Type B pancreatic cell (in vitro differentiated cells): Measurements from ENCODE around the gene RAD23A. TPM values are rescaled to one million over a fixed set of nuclear protein-coding genes. Genes with fewer than 3 reads are reported as not detected.
"Not testable (repeated sequence)": the region's sequence is repeated elsewhere in the genome, so short reads cannot be mapped to it uniquely, and the experiment has no call there.

Experiments
- DNase-seq: peaks from one replicate; pipeline ENCODE4 v3.0.0; 2021; ENCODE audit warnings: mixed read lengths; ENCODE audit not compliant: unreplicated experiment; ENCODE audit errors: extremely low spot score
- H3K27ac Mint-ChIP-seq: 2 replicates; pipeline ENCODE4 v1.8.0; 2021; ENCODE audit warnings: mild to moderate bottlenecking, mixed read lengths
- H3K27me3 Mint-ChIP-seq: 2 replicates; pipeline ENCODE4 v1.8.0; 2021; ENCODE audit warnings: mixed read lengths
- H3K36me3 Mint-ChIP-seq: 2 replicates; pipeline ENCODE4 v1.8.0; 2021; ENCODE audit warnings: mixed read lengths
- H3K4me1 Mint-ChIP-seq: one replicate; pipeline ENCODE4 v1.8.0; 2021; ENCODE audit warnings: mixed read lengths; ENCODE audit not compliant: unreplicated experiment
- H3K4me3 Mint-ChIP-seq: 2 replicates; pipeline ENCODE4 v1.8.0; 2021; ENCODE audit warnings: mild to moderate bottlenecking, mixed read lengths
- H3K9me3 Mint-ChIP-seq: 2 replicates; pipeline ENCODE4 v1.8.0; 2021; ENCODE audit warnings: mixed read lengths
- total RNA-seq: library from RNA; stranded (reverse); gene quantifications from 2 replicates; pipeline ENCODE4 v1.2.1, GENCODE V29; 2021; ENCODE audit warnings: low replicate concordance
- TF ChIP-seq, protein P1 (sequence below): fragments of 200-600 bp; sonication (generic); conservative IDR thresholded peaks from 2 replicates; pipeline ENCODE4 v1.5.0; 2021; ENCODE audit warnings: antibody characterized with exemption, mild to moderate bottlenecking

The RAD23A gene
- total RNA-seq, 1 donor from 2014 or later = 77.1 TPM

- DNase-seq = no peak
- Mint-ChIP-seq H3K27ac (peak overlapping the region; percentile 86), H3K4me1 (peaks cover 19% of the 10 kb centered on the region), H3K9me3 (no peaks in the 10 kb centered on the region), H3K27me3 (no peaks in the 10 kb centered on the region), H3K4me3 (peak overlapping the region; percentile 75), H3K36me3 (no peaks in the 10 kb centered on the region)
- TF ChIP-seq, protein P1, sequence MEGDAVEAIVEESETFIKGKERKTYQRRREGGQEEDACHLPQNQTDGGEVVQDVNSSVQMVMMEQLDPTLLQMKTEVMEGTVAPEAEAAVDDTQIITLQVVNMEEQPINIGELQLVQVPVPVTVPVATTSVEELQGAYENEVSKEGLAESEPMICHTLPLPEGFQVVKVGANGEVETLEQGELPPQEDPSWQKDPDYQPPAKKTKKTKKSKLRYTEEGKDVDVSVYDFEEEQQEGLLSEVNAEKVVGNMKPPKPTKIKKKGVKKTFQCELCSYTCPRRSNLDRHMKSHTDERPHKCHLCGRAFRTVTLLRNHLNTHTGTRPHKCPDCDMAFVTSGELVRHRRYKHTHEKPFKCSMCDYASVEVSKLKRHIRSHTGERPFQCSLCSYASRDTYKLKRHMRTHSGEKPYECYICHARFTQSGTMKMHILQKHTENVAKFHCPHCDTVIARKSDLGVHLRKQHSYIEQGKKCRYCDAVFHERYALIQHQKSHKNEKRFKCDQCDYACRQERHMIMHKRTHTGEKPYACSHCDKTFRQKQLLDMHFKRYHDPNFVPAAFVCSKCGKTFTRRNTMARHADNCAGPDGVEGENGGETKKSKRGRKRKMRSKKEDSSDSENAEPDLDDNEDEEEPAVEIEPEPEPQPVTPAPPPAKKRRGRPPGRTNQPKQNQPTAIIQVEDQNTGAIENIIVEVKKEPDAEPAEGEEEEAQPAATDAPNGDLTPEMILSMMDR = no peak
Observed at GRCh38 chr19:12913011-12913561, 32.6 kb upstream of the RAD23A start.

GRCh38 chr19:12913851-12914690, 31.6 kb upstream of the RAD23A start:
- Mint-ChIP-seq H3K4me1 (peaks cover 19% of the 10 kb centered on the region), H3K4me3 (no peak overlapping the region), H3K27ac (peak overlapping the region; percentile 86), H3K36me3 (no peaks in the 10 kb centered on the region), H3K27me3 (no peaks in the 10 kb centered on the region), H3K9me3 (no peaks in the 10 kb centered on the region)
- no peak for DNase-seq
- TF ChIP-seq, protein P1 = no peak

DNA sequence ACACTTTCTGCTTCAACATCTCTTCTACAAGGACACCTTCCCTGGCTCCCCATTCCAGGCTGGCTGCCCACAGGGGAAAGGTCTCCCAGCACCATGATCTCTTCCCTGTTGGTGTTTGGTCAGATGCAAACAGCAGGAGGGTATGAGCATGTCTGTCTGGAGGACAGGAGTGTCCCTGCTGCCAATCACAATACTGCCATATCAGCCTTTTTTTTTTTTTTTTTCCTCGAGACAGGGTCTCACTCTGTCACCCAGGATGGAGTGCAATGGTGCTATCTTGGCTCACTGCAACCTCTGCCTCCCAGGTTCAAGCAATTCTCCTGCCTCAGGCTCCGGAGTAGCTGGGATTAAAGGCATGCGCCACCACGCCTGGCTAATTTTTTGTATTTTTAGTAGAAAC, 29.8 kb upstream of the RAD23A start:
- H3K36me3 Mint-ChIP-seq = not testable (repeated sequence)

GRCh38 chr19:12918253-12918652, 27.4 kb upstream of the RAD23A start:
- Mint-ChIP-seq H3K27me3 (peaks cover 3% of the 10 kb centered on the region), H3K4me3 (no peak overlapping the region), H3K4me1 (peaks cover 8% of the 10 kb centered on the region), H3K9me3 (no peaks in the 10 kb centered on the region), H3K27ac (no peak overlapping the region), H3K36me3 (peaks cover 14% of the 10 kb centered on the region)
- no peak for DNase-seq
- TF ChIP-seq, protein P1 = no peak

More for the DNA sequence above, 29.8 kb upstream of the RAD23A start:
- not testable (repeated sequence) for H3K4me3 Mint-ChIP-seq, H3K27me3 Mint-ChIP-seq, H3K27ac Mint-ChIP-seq, DNase-seq, H3K9me3 Mint-ChIP-seq
- H3K4me1 Mint-ChIP-seq = peaks cover 19% of the 10 kb centered on the region

DNA sequence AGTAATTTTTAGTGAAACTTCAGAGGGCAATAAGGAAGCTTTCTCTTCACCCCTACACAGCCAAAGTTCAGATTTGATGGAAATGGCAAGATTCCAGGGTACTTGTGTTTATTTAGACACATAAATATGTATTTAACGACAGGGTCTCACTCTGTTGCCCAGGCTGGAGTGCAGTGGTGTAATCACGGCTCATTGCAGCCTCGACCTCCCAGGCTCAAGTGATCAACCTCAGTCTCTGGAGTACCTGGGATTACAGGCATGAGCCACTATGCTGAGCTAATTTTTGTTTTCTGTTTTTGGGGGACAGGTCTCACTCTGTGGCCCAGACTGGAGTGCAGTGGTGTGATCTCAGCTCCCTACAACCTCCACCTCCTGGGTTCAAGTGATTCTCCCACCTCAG, 24.6 kb upstream of the RAD23A start:
- Mint-ChIP-seq H3K4me1 (no peaks in the 10 kb centered on the region), H3K36me3 (peaks cover 14% of the 10 kb centered on the region), H3K4me3 (no peak overlapping the region), H3K9me3 (no peaks in the 10 kb centered on the region), H3K27ac (peak overlapping the region; percentile 99), H3K27me3 (peaks cover 3% of the 10 kb centered on the region)
- DNase-seq = no peak
- TF ChIP-seq, protein P1 = no peak

DNA sequence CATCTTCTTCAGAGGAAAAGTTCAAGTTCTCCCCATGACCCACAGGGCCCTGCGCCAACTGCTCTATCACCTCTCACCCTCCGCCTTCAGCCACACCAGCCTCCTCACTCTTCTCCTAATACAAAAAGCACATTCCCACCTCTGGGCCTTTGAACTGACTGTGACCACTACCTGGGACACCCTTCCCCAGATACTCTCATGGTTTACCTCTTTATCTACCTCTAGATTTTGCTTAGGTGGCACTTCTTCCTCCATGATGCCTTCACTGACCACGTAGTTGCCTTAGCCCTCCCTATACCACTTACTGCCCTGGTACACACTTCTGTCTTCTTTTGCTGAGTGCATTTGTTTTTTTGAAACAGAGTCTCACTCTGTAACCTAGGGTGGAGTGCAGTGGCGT, 22.7 kb upstream of the RAD23A start:
- Mint-ChIP-seq H3K4me1 (no peaks in the 10 kb centered on the region), H3K4me3 (no peak overlapping the region), H3K27ac (peak overlapping the region; percentile 65), H3K9me3 (no peaks in the 10 kb centered on the region), H3K27me3 (peaks cover 3% of the 10 kb centered on the region), H3K36me3 (peaks cover 20% of the 10 kb centered on the region)
- DNase-seq = no peak
- TF ChIP-seq, protein P1 = no peak
